ENCODE measurements around the gene AP5S1. TPM values are rescaled to one million over a fixed set of nuclear protein-coding genes. Genes with fewer than 3 reads are reported as not detected.

Gene AP5S1
- total and polyA plus RNA-seq, 9 of the 15 experiments (the other 6 are each of a cell fraction or from before 2014, with no cell fraction given): 2.6 to 8.8 (median 4.4) TPM

GRCh38 chr20:3811467-3812258 lies 8.7 kb upstream of the AP5S1 start (continued):
- TF ChIP-seq ARID3B (CRISPR knock-in tag; IDR thresholded peaks at IDR 0.05; ENCODE audit: borderline replicate concordance): no peak
- no peak for TF ChIP-seq ADNP (tag; IDR thresholded peaks at IDR 0.05)
- no peak for TF ChIP-seq MXI1 (IDR thresholded peaks at IDR 0.05; ENCODE audit: low read depth, low read length)
- TF ChIP-seq CEBPB (tag; IDR thresholded peaks at IDR 0.05): peak; percentile 95
- TF ChIP-seq SMARCB1 (IDR thresholded peaks at IDR 0.05; ENCODE audit: insufficient read length, low read depth): no peak
- no peak for TF ChIP-seq PHF21A (IDR thresholded peaks at IDR 0.05; ENCODE audit: borderline replicate concordance, low read depth)
- TF ChIP-seq TAF15 (IDR thresholded peaks at IDR 0.05; ENCODE audit: low read depth, low read length): no peak
- TF ChIP-seq THAP12 (CRISPR knock-in tag; IDR thresholded peaks at IDR 0.05): no peak
- no peak for TF ChIP-seq SLC30A9 (CRISPR knock-in tag; IDR thresholded peaks at IDR 0.05)
- no peak for TF ChIP-seq ID3 (CRISPR knock-in tag; IDR thresholded peaks at IDR 0.05)
- TF ChIP-seq ID3 (tag; IDR thresholded peaks at IDR 0.05): no peak
- no peak for TF ChIP-seq FOXO4 (CRISPR knock-in tag; IDR thresholded peaks at IDR 0.05)
- no peak for TF ChIP-seq NELFE (IDR thresholded peaks at IDR 0.05; ENCODE audit: insufficient read depth, insufficient read length)
- no peak for TF ChIP-seq NFATC3 (IDR thresholded peaks at IDR 0.05)
- no peak for TF ChIP-seq ZNF609 (CRISPR knock-in tag; IDR thresholded peaks at IDR 0.05; ENCODE audit: borderline replicate concordance)
- TF ChIP-seq SMC3 (conservative IDR thresholded peaks at IDR 0.05; ENCODE audit: insufficient read depth, low read depth, low read length): no peak
- no peak for TF ChIP-seq SPI1 (IDR thresholded peaks at IDR 0.05; ENCODE audit: borderline replicate concordance, low read depth, low read length)

All from K562 (cell line).